Right lobe of liver (tissue), 6 donors: ENCODE measurements around the gene PTCHD1. TPM values are rescaled to one million over a fixed set of nuclear protein-coding genes. Genes with fewer than 3 reads are reported as not detected.

Experiments used
- ATAC-seq, 4 donors: fragments of 200-7000 bp; cut with Tn5 transposase; one replicate each; pipeline ENCODE4 v1.9.1; 2020; ENCODE audit warnings: mild to moderate bottlenecking in 4 of 4, moderate library complexity in 4 of 4
- DNase-seq, 3 donors: peaks; one replicate each; pipeline ENCODE4 v3.0.0-alpha.2; 2020
- H3K27ac ChIP-seq, 3 donors: fragments of 200-600 bp; one replicate each; pipeline ENCODE4 v1.8.0; 2022
- H3K27me3 ChIP-seq, 2 donors: fragments of 200-600 bp; one replicate each; pipeline ENCODE4 v1.8.0; 2022
- H3K36me3 ChIP-seq, 4 donors: fragments of 200-600 bp; sonication (generic) in 1 of 4; one replicate each; pipeline versions ENCODE4 v1.5.1 to v1.8.0; 2017 to 2022; ENCODE audit warnings: control low read depth in 1 of 4
- H3K4me1 ChIP-seq, 4 donors: fragments of 200-600 bp; sonication (generic) in 1 of 4; one replicate each; pipeline versions ENCODE4 v1.5.1 to v1.8.0; 2017 to 2022; ENCODE audit warnings: control low read depth in 1 of 4
- H3K4me3 ChIP-seq, 3 donors: fragments of 200-600 bp; one replicate each; pipeline ENCODE4 v1.8.0; 2022
- H3K9me3 ChIP-seq, 4 donors: fragments of 200-600 bp; sonication (generic) in 1 of 4; one replicate each; pipeline versions ENCODE4 v1.5.1 to v1.8.0; 2017 to 2022; ENCODE audit warnings: control low read depth in 1 of 4
- CTCF ChIP-seq, 4 donors: fragments of 200-600 bp in 3 of 4; fragments of 450-650 bp in 1 of 4; IDR thresholded peaks; one replicate each; pipeline versions ENCODE4 v1.5.1 to v1.8.0; 2016 to 2022; ENCODE audit warnings: antibody characterized with exemption in 4 of 4, mild to moderate bottlenecking in 2 of 4
- POLR2A ChIP-seq: fragments of 450-650 bp; IDR thresholded peaks from one replicate; pipeline ENCODE4 v1.6.1; 2017; ENCODE audit warnings: antibody characterized with exemption, mild to moderate bottlenecking
- WGBS: methylation state at CpG from one replicate; pipeline ENCODE4 v1.1.6; 2018; ENCODE audit warnings: low coverage, low lambda C conversion rate; ENCODE audit not compliant: insufficient coverage; ENCODE audit errors: missing lambda C conversion rate; 5-methylcytosine and 5-hydroxymethylcytosine counted together
- intact Hi-C, 2 donors: fragments of 100-400 bp; cut with DNase I; formaldehyde crosslinking; loops; one replicate each; pipeline versions ENCODE4 v1.11.2 to v1.14.1; 2022
- total RNA-seq, 6 experiments: library from RNA; depleted of rRNA in 2 of 6; stranded (reverse); fragments of >200 nt in 2 of 6; fragmentation: NEBNext Ultra II Directional in 3 of 6; extraction: Animal tissue kit (Norgen Biotek cat#: 25700) in 3 of 6; gene quantifications; one replicate each; pipeline versions ENCODE4 v1.1.0 to v1.2.4, GENCODE V29; 2016 to 2023
- donor health status: DM: no; HTN: yes; CAD: no.
- donor health status: DM: no; HTN: no; CAD: no.
- donor health status: DM: no; HTN: no; CAD: no.
- donor health status: DM: no; HTN: yes; CAD: no.
- donor health status: DM: no; HTN: yes; CAD: no.

PTCHD1 gene
- total RNA-seq, 6 experiments from 2014 or later: under 0.01 to 0.02 TPM; not detected in 4

- intact Hi-C loops: no loop called here
- Histone ChIP-seq H3K27ac (no peak overlapping the region), H3K36me3 (no peaks in the 10 kb centered on the region), H3K4me1 (no peaks in the 10 kb centered on the region), H3K4me3 (no peak overlapping the region), H3K9me3 (no peaks in the 10 kb centered on the region), H3K27me3 (no peaks in the 10 kb centered on the region)
- DNase-seq (no peak), ATAC-seq (peak in 1 of 4 donors; percentile 18)
- 27% methylated on average over 6 of the region's 6 CpGs for WGBS
- TF ChIP-seq POLR2A: no peak
- TF ChIP-seq CTCF (IDR thresholded peaks at IDR 0.05): peak in 2 of 4 donors; percentile 9 to 16
Observed at GRCh38 chrX:23403849-23404248, 69.2 kb downstream of the PTCHD1 start.

GRCh38 chrX:23422912-23423311 lies 88.3 kb downstream of the PTCHD1 start:
- Histone ChIP-seq H3K27me3 (peaks cover 0 to 3% of the 10 kb centered on the region in 2 donors), H3K9me3 (no peaks in the 10 kb centered on the region), H3K4me3 (no peak overlapping the region), H3K36me3 (no peaks in the 10 kb centered on the region), H3K27ac (no peak overlapping the region), H3K4me1 (no peaks in the 10 kb centered on the region)
- WGBS: 21% methylated on average over 1 of the region's 1 CpG
- intact Hi-C loops: no loop called here
- no peak for DNase-seq
- TF ChIP-seq CTCF (IDR thresholded peaks at IDR 0.05) (no peak), POLR2A (no peak)
- ATAC-seq: no peak

- H3K4me1 ChIP-seq: no peaks in the 10 kb centered on the region
- H3K4me3 ChIP-seq: no peak overlapping the region
- H3K27ac ChIP-seq: no peak overlapping the region
- no peaks in the 10 kb centered on the region for H3K36me3 ChIP-seq
- ATAC-seq (peak in 3 of 4 donors; percentile 29 to 47 (median 46)), DNase-seq (no peak)
- 53% methylated on average over 3 of the region's 3 CpGs for WGBS
- no peaks in the 10 kb centered on the region for H3K27me3 ChIP-seq
- TF ChIP-seq POLR2A (no peak), CTCF (IDR thresholded peaks at IDR 0.05) (no peak)
- no peaks in the 10 kb centered on the region for H3K9me3 ChIP-seq
- intact Hi-C loops: no loop called here
Observed at GRCh38 chrX:23434356-23434884, 99.8 kb downstream of the PTCHD1 start.

- intact Hi-C loops: no loop called here
- Histone ChIP-seq H3K4me1 (no peaks in the 10 kb centered on the region), H3K9me3 (no peaks in the 10 kb centered on the region), H3K27ac (no peak overlapping the region), H3K36me3 (no peaks in the 10 kb centered on the region), H3K4me3 (no peak overlapping the region), H3K27me3 (no peaks in the 10 kb centered on the region)
- WGBS: 60% methylated on average over 1 of the region's 1 CpG
- DNase-seq (no peak), ATAC-seq (no peak)
- no peak for TF ChIP-seq POLR2A
- no peak for TF ChIP-seq CTCF (IDR thresholded peaks at IDR 0.05)
Observed at GRCh38 chrX:23435108-23435507, 100.5 kb downstream of the PTCHD1 start.

GRCh38 chrX:23435575-23435974 lies 100.9 kb downstream of the PTCHD1 start:
- ATAC-seq: no peak
- intact Hi-C loops: no loop called here
- WGBS: 100% methylated on average over 1 of the region's 2 CpGs
- TF ChIP-seq POLR2A (no peak), CTCF (IDR thresholded peaks at IDR 0.05) (no peak)
- Histone ChIP-seq H3K9me3 (no peaks in the 10 kb centered on the region), H3K27ac (no peak overlapping the region), H3K4me1 (no peaks in the 10 kb centered on the region), H3K27me3 (no peaks in the 10 kb centered on the region), H3K36me3 (no peaks in the 10 kb centered on the region), H3K4me3 (no peak overlapping the region)
- DNase-seq: no peak
